H1 (cell line): ENCODE data around the gene KLHL29. TPM values are rescaled to one million over a fixed set of nuclear protein-coding genes. Genes with fewer than 3 reads are reported as not detected.

Experiments
- CTCF ChIA-PET: fragments of 300-600 bp; sonication (Branson Sonifier 250); formaldehyde crosslinking; loops from one replicate; lab custom pipeline; 2021; ENCODE audit not compliant: partially characterized antibody; lab: Charles Lee
- POLR2A ChIA-PET: fragments of 300-600 bp; sonication (Branson Sonifier 250); formaldehyde crosslinking; loops from one replicate; lab custom pipeline; 2021; ENCODE audit warnings: inconsistent platforms; ENCODE audit not compliant: partially characterized antibody; lab: Charles Lee
- DNase-seq, 2 experiments: peaks; one replicate each; pipeline versions ENCODE4 v3.0.0 to v3.0.0-alpha.2; 2010 to 2022; ENCODE audit warnings: low spot score in 2 of 2, low read depth in 1 of 2, mixed read lengths in 1 of 2
- FAIRE-seq: peaks from 2 replicates; lab custom pipeline; 2011; peaks lifted over from hg19 to GRCh38; lab: Jason Lieb, UNC
- H2AFZ ChIP-seq: 2 replicates; pipeline ENCODE4 v1.8.1; 2012; ENCODE audit warnings: low read length, inconsistent platforms
- H2AK5ac ChIP-seq: 2 replicates; pipeline ENCODE4 v1.6.1; 2013; ENCODE audit warnings: low read depth, low read length
- H2BK120ac ChIP-seq: replicated peaks from 2 replicates; pipeline ENCODE3; 2013; ENCODE audit warnings: low read depth, low read length, inconsistent platforms
- H2BK12ac ChIP-seq: 2 replicates; pipeline ENCODE4 v1.6.1; 2013; ENCODE audit warnings: low read depth, low read length
- H2BK15ac ChIP-seq: 2 replicates; pipeline ENCODE4 v1.6.1; 2013; ENCODE audit warnings: low read length
- H2BK20ac ChIP-seq: 2 replicates; pipeline ENCODE4 v1.6.1; 2013; ENCODE audit warnings: low read length
- H2BK5ac ChIP-seq: 2 replicates; pipeline ENCODE4 v1.6.1; 2013; ENCODE audit warnings: low read depth, low read length
- H3K14ac ChIP-seq: 2 replicates; pipeline ENCODE4 v1.6.1; 2013; ENCODE audit warnings: inconsistent platforms; ENCODE audit not compliant: insufficient read length
- H3K18ac ChIP-seq: 2 replicates; pipeline ENCODE4 v1.6.1; 2013; ENCODE audit warnings: low read length; ENCODE audit errors: extremely low read depth
- H3K23ac ChIP-seq: 2 replicates; pipeline ENCODE4 v1.6.1; 2013; ENCODE audit warnings: inconsistent platforms; ENCODE audit not compliant: insufficient read length
- H3K23me2 ChIP-seq: 2 replicates; pipeline ENCODE4 v1.6.1; 2013; ENCODE audit warnings: low read depth, low read length
- H3K27ac ChIP-seq: 2 replicates; pipeline ENCODE4 v1.6.1; 2011; ENCODE audit warnings: low read depth, low read length, inconsistent platforms
- H3K27me3 ChIP-seq, 4 experiments: replicated peaks in 1 of 4; 1 replicate in 1 of 4; 2 replicates in 3 of 4; pipeline versions ENCODE4 v1.6.1 to v1.8.1; 2011 to 2013; ENCODE audit warnings: low read length in 3 of 4, mild to moderate bottlenecking in 3 of 4, inconsistent platforms in 2 of 4, mixed read lengths in 2 of 4, moderate library complexity in 1 of 4; ENCODE audit not compliant: control insufficient read depth in 3 of 4, insufficient read depth in 3 of 4; ENCODE audit errors: extremely low read depth in 1 of 4
- H3K36me3 ChIP-seq, 4 experiments: 2 replicates each; pipeline versions ENCODE4 v1.6.1 to v1.8.1; 2011 to 2013; ENCODE audit warnings: mild to moderate bottlenecking in 4 of 4, low read length in 3 of 4, moderate library complexity in 2 of 4, control low read depth in 1 of 4, inconsistent platforms in 1 of 4; ENCODE audit not compliant: insufficient read depth in 4 of 4, control insufficient read depth in 2 of 4
- H3K4ac ChIP-seq: replicated peaks from 2 replicates; pipeline ENCODE3; 2013; ENCODE audit warnings: low read length, low read depth, mixed read lengths, inconsistent platforms; ENCODE audit not compliant: insufficient read length
- H3K4me1 ChIP-seq, 4 experiments: replicated peaks in 1 of 4; 1 replicate in 1 of 4; 2 replicates in 3 of 4; pipeline versions ENCODE4 v1.6.1 to v1.8.1; 2011 to 2013; ENCODE audit warnings: low read length in 3 of 4, inconsistent platforms in 2 of 4, mixed read lengths in 1 of 4; ENCODE audit not compliant: insufficient read depth in 4 of 4, control insufficient read depth in 3 of 4
- H3K4me2 ChIP-seq, 2 experiments: 2 replicates each; pipeline versions ENCODE4 v1.6.1 to v1.8.1; 2011 to 2013; ENCODE audit warnings: low read depth in 2 of 2, low read length in 2 of 2, control low read depth in 1 of 2, inconsistent platforms in 1 of 2, mild to moderate bottlenecking in 1 of 2; ENCODE audit not compliant: insufficient read depth in 1 of 2
- H3K4me3 ChIP-seq, 4 experiments: fragments of 200-600, 300-600 bp in 1 of 4; sonication (generic), shearing (Covaris generic), sonication (Bioruptor Twin) in 1 of 4; 2 replicates each; pipeline versions ENCODE4 v1.5.1 to v1.8.1; 2011 to 2016; ENCODE audit warnings: low read length in 4 of 4, low read depth in 3 of 4, control low read depth in 2 of 4, inconsistent platforms in 2 of 4, mild to moderate bottlenecking in 2 of 4, mixed read lengths in 1 of 4, moderate library complexity in 1 of 4; ENCODE audit not compliant: insufficient read depth in 2 of 4; ENCODE audit errors: extremely low read depth in 1 of 4
- H3K56ac ChIP-seq: replicated peaks from 2 replicates; pipeline ENCODE3; 2013; ENCODE audit warnings: low read depth, mild to moderate bottlenecking, mixed read lengths, low read length, inconsistent platforms; ENCODE audit not compliant: insufficient read length
- H3K79me1 ChIP-seq: 2 replicates; pipeline ENCODE4 v1.6.1; 2013; ENCODE audit warnings: low read depth, low read length, control low read depth
- H3K79me2 ChIP-seq, 2 experiments: 2 replicates each; pipeline versions ENCODE4 v1.6.1 to v1.8.1; 2012 to 2013; ENCODE audit warnings: low read length in 2 of 2, mild to moderate bottlenecking in 2 of 2, inconsistent platforms in 1 of 2; ENCODE audit not compliant: insufficient read depth in 2 of 2, control insufficient read depth in 1 of 2
- H3K9ac ChIP-seq, 4 experiments: replicated peaks in 1 of 4; 1 replicate in 1 of 4; 2 replicates in 3 of 4; pipeline versions ENCODE4 v1.6.1 to v1.8.1; 2011 to 2013; ENCODE audit warnings: low read depth in 3 of 4, low read length in 3 of 4, control low read depth in 2 of 4, mild to moderate bottlenecking in 2 of 4, moderate library complexity in 2 of 4, inconsistent platforms in 1 of 4; ENCODE audit errors: extremely low read depth in 1 of 4
- H3K9me3 ChIP-seq, 2 experiments: 2 replicates each; pipeline versions ENCODE4 v1.6.1 to v1.8.1; 2012 to 2013; ENCODE audit warnings: mild to moderate bottlenecking in 2 of 2, moderate library complexity in 2 of 2, control low read depth in 1 of 2, inconsistent platforms in 1 of 2, low read depth in 1 of 2, low read length in 1 of 2, mixed read lengths in 1 of 2; ENCODE audit not compliant: insufficient read depth in 2 of 2
- H4K20me1 ChIP-seq, 2 experiments: replicated peaks in 1 of 2; 2 replicates each; pipeline versions ENCODE3 to v1.8.1; 2011 to 2013; ENCODE audit warnings: inconsistent platforms in 2 of 2, low read length in 2 of 2, mild to moderate bottlenecking in 1 of 2; ENCODE audit not compliant: insufficient read depth in 2 of 2, control insufficient read depth in 1 of 2
- H4K5ac ChIP-seq: 2 replicates; pipeline ENCODE4 v1.6.1; 2013; ENCODE audit warnings: low read length, low read depth, mixed read lengths, inconsistent platforms; ENCODE audit not compliant: insufficient read length
- H4K8ac ChIP-seq: 2 replicates; pipeline ENCODE4 v1.8.0; 2013; ENCODE audit warnings: mild to moderate bottlenecking, moderate library complexity, low read length, inconsistent platforms; ENCODE audit not compliant: insufficient read depth; ENCODE audit errors: extremely low read depth
- H4K91ac ChIP-seq: replicated peaks from 2 replicates; pipeline ENCODE3; 2013; ENCODE audit warnings: low read length, mixed read lengths, inconsistent platforms; ENCODE audit not compliant: insufficient read length
- HDAC6 ChIP-seq: IDR thresholded peaks from one replicate; pipeline ENCODE4 v1.7.1; 2012; ENCODE audit warnings: low read depth, mild to moderate bottlenecking, inconsistent platforms, low read length, moderate library complexity
- PHF8 ChIP-seq: fragments of 200-600 bp; sonication (generic); conservative IDR thresholded peaks from 2 replicates; pipeline ENCODE4 v1.7.1; 2012; ENCODE audit warnings: low read depth, mild to moderate bottlenecking, inconsistent platforms, low read length, moderate library complexity
- SP2 ChIP-seq: IDR thresholded peaks from 2 replicates; pipeline ENCODE4 v1.6.1; 2012; ENCODE audit warnings: mild to moderate bottlenecking, low read length, inconsistent platforms
- TAF7 ChIP-seq: optimal IDR thresholded peaks from 2 replicates; pipeline ENCODE3; 2011; ENCODE audit warnings: low read depth, mild to moderate bottlenecking, inconsistent platforms, low read length, moderate library complexity, borderline replicate concordance
- YY1 ChIP-seq: IDR thresholded peaks from 2 replicates; pipeline ENCODE4 v1.6.1; 2011; ENCODE audit warnings: low read depth, mild to moderate bottlenecking, low read length
- WGBS, 2 experiments: shearing (Covaris generic) in 1 of 2; methylation state at CpG; one replicate each; pipeline versions ENCODE4 v1.1.6 to v1.1.7; 2013 to 2015; ENCODE audit warnings: low lambda C conversion rate in 2 of 2, mixed read lengths in 2 of 2, inconsistent platforms in 1 of 2, low coverage in 1 of 2, missing lambda C conversion rate in 1 of 2; ENCODE audit not compliant: insufficient replicate concordance in 2 of 2, insufficient coverage in 1 of 2, insufficient read length in 1 of 2; ENCODE audit errors: extremely low coverage in 1 of 2, missing lambda C conversion rate in 1 of 2; 5-methylcytosine and 5-hydroxymethylcytosine counted together
- polyA plus RNA-seq, 7 experiments: library from polyadenylated mRNA; depleted of rRNA in 3 of 7; stranded (reverse) in 5 of 7; unstranded in 2 of 7; fragments of >200 nt in 5 of 7; fragments of 200-250 nt in 2 of 7; gene quantifications; 1 replicate in 5 of 7; 2 replicates in 1 of 7; 4 replicates in 1 of 7; pipeline versions ENCODE4 v1.2.1 to v1.2.3, GENCODE V29; 2011 to 2013; ENCODE audit warnings: missing spikeins in 2 of 7, mixed read lengths in 2 of 7
- total RNA-seq: library from RNA; stranded (reverse); fragmentation: NEBNext Ultra II Directional; extraction: Animal tissue kit (Norgen Biotek cat#: 25700); gene quantifications from 2 replicates; pipeline ENCODE4 v1.2.1, GENCODE V29; 2021

KLHL29 gene
- total and polyA plus RNA-seq, 2 of the 8 experiments (the other 6 are each of a cell fraction or from before 2014, with no cell fraction given), result 1.1 to 4.7 TPM

DNA sequence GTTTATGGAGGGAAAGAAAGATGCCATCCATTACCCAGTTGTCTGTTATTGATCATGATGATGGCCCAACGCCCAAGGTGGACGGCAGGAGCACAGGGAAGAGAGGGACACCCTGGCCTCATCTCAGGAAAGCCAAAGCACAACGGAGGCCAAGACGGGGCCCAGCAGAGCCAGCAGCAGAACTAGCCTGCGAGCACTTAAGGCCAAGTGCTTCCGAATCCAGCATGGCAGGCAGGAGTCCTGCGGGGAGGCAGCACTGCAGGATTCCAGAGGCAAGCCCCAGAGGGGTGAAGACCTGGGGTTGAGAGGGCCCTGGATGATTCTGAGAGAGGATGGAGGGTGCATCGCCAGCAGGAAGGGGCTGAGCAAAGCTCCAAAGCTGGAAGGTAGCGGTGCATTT, 28.3 kb upstream of the KLHL29 start:
- Histone ChIP-seq H2BK5ac (no peak overlapping the region), H3K56ac (no peak overlapping the region), H3K4ac (no peak overlapping the region), H2AK5ac (no peak overlapping the region), H2AFZ (no peak overlapping the region), H3K18ac (no peak overlapping the region), H2BK15ac (no peak overlapping the region), H3K27ac (no peak overlapping the region), H4K91ac (no peak overlapping the region), H3K4me1 (peaks cover 0 to 3% (median 1%) of the 10 kb centered on the region in 4 experiments; a peak in 4 of 7 replicates), H2BK120ac (no peak overlapping the region), H3K4me2 (no peak overlapping the region), H3K36me3 (no peaks in the 10 kb centered on the region), H4K5ac (no peak overlapping the region), H2BK12ac (no peak overlapping the region), H3K79me2 (no peaks in the 10 kb centered on the region), H3K79me1 (no peaks in the 10 kb centered on the region), H2BK20ac (no peak overlapping the region), H3K9ac (no peak overlapping the region), H3K23ac (no peak overlapping the region), H4K8ac (no peak overlapping the region; the same call in 1 of the 2 replicates), H3K9me3 (no peaks in the 10 kb centered on the region), H3K27me3 (peaks cover 0 to 18% (median 14%) of the 10 kb centered on the region in 4 experiments; a peak in 5 of 7 replicates), H3K4me3 (no peak overlapping the region), H3K23me2 (no peaks in the 10 kb centered on the region), H4K20me1 (no peaks in the 10 kb centered on the region), H3K14ac (no peak overlapping the region)
- POLR2A ChIA-PET, result no interaction called here
- WGBS, 2 experiments, result 95% methylated on average over 9 of the region's 9 CpGs; no CpG with 5 or more reads in 1 of the 2 experiments
- no peak for FAIRE-seq
- DNase-seq, result no peak
- TF ChIP-seq HDAC6 (no peak), TAF7 (no peak), YY1 (no peak), PHF8 (no peak), SP2 (no peak)
- CTCF ChIA-PET, result interaction anchor here (1.7 to 1.9 kb wide), 2 partner anchors 10 to 59 kb away, joined by 4 read pairs; no protein-coding TSS in a partner anchor
